ENCODE results near the gene DOCK9. TPM values are rescaled to one million over a fixed set of nuclear protein-coding genes. Genes with fewer than 3 reads are reported as not detected.

DOCK9 gene
- total RNA-seq, 2 donors from 2014 or later, result 58.6 to 102 TPM

GRCh38 chr13:98769736-98770135 is 208.1 kb downstream of the DOCK9 start:
- no peak overlapping the region for H3K27ac ChIP-seq
- H3K4me1 ChIP-seq (ENCODE audit: control insufficient read depth in 1 of 2, low read depth in 2 of 2), result no peaks in the 10 kb centered on the region
- no peak for DNase-seq (ENCODE audit: low spot score)
- no peak overlapping the region for H3K4me3 ChIP-seq
- no peaks in the 10 kb centered on the region for H3K36me3 ChIP-seq
- no peaks in the 10 kb centered on the region for H3K27me3 ChIP-seq (replicated peaks; ENCODE audit: insufficient read depth)
- no peak for TF ChIP-seq CTCF (IDR thresholded peaks at IDR 0.05)
- ATAC-seq (ENCODE audit: insufficient number of reproducible peaks, low FRiP score, low read depth), result no peak
- H3K9me3 ChIP-seq, result no peaks in the 10 kb centered on the region

DNA sequence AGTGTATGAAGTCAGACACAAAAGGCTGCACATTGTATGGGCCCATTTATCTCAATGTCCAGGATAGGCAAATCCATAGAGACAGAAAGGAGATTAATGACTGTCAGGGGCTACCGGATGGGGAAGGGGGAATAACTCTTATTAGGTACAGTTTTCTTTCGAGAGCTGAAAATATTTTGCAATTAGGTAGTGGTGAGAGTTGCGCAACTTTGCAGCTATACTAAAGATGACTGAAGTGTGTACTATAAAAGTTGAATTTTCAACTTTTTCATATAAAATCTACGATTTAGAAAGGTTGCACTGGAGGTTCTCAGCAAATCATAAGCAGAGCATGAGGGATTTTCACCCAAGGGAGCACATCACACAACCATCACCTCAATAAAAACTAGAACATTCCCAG is 209.3 kb downstream of the DOCK9 start:
- Histone ChIP-seq H3K9me3 (no peaks in the 10 kb centered on the region), H3K27me3 (replicated peaks; ENCODE audit: insufficient read depth) (no peaks in the 10 kb centered on the region), H3K4me1 (ENCODE audit: control insufficient read depth in 1 of 2, low read depth in 2 of 2) (no peaks in the 10 kb centered on the region), H3K4me3 (no peak overlapping the region), H3K36me3 (no peaks in the 10 kb centered on the region), H3K27ac (no peak overlapping the region)
- no peak for TF ChIP-seq CTCF (IDR thresholded peaks at IDR 0.05)
- DNase-seq (ENCODE audit: low spot score) (no peak), ATAC-seq (ENCODE audit: insufficient number of reproducible peaks, low FRiP score, low read depth) (no peak)

DNA sequence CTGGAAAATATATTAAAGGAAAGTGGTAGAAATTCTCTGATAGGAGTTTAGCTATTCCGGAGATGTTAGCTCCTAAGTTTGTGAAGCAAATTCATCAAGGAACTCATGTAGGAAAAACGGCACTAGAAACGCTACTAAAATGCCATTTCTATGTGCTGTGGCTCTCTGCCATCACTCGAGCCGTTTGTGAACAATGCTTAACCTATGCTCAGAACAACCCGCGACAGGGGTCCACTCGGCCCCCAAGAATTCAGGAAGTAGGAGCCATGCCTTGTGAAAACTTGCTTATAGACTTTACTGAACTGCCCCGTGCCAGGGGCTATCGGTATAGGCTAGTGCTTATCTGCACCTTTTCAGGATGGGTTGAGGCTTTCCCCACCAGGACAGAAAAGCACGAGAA is 211.2 kb downstream of the DOCK9 start:
- no peak for DNase-seq (ENCODE audit: low spot score)

GRCh38 chr13:98765996-98766519 is 211.8 kb downstream of the DOCK9 start:
- Histone ChIP-seq H3K9me3 (no peaks in the 10 kb centered on the region), H3K27me3 (replicated peaks; ENCODE audit: insufficient read depth) (no peaks in the 10 kb centered on the region), H3K4me3 (no peak overlapping the region), H3K36me3 (no peaks in the 10 kb centered on the region), H3K27ac (no peak overlapping the region), H3K4me1 (ENCODE audit: control insufficient read depth in 1 of 2, low read depth in 2 of 2) (no peaks in the 10 kb centered on the region)
- ATAC-seq (ENCODE audit: insufficient number of reproducible peaks, low FRiP score, low read depth) (no peak), DNase-seq (ENCODE audit: low spot score) (no peak)
- no peak for TF ChIP-seq CTCF (IDR thresholded peaks at IDR 0.05)

More for the DNA sequence above, 211.2 kb downstream of the DOCK9 start:
- no peaks in the 10 kb centered on the region for H3K36me3 ChIP-seq
- no peaks in the 10 kb centered on the region for H3K9me3 ChIP-seq
- TF ChIP-seq CTCF (IDR thresholded peaks at IDR 0.05), result no peak
- no peak overlapping the region for H3K4me3 ChIP-seq
- no peak overlapping the region for H3K27ac ChIP-seq
- no peaks in the 10 kb centered on the region for H3K27me3 ChIP-seq (replicated peaks; ENCODE audit: insufficient read depth)
- no peak for ATAC-seq (ENCODE audit: insufficient number of reproducible peaks, low FRiP score, low read depth)
- no peaks in the 10 kb centered on the region for H3K4me1 ChIP-seq (ENCODE audit: control insufficient read depth in 1 of 2, low read depth in 2 of 2)

DNA sequence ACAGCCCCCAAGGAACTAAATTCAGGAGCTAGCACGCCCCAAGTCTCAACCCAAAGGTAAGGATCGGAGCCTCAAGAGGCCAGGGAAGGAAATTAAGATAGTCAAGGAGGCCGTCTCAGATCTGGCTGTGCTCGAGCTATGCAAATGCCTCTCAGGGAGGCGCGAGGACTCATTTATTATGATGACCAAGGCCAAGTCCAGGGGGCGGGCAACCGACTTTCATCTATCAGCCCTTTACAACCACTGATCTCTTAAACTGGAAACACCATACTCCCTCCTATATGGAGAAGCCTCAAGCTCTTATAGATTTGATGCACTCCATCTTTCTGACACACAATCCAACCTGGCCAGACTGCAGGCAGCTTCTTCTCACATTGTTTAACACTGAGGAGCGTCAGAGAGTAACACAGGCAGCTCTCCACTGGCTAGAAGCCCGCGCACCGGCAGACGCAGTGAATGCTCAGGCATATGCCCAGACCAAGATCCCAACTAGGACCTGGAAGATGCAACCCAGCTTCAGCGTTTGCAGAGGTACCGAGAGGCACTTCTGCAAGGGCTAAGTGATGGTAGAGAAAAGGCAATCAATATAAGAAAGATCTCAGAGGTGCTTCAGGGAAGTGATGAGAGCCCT is 215.8 kb downstream of the DOCK9 start:
- no peak overlapping the region for H3K27ac ChIP-seq
- H3K36me3 ChIP-seq, result no peaks in the 10 kb centered on the region
- H3K27me3 ChIP-seq (replicated peaks; ENCODE audit: insufficient read depth), result no peaks in the 10 kb centered on the region
- TF ChIP-seq CTCF (IDR thresholded peaks at IDR 0.05), result no peak
- no peaks in the 10 kb centered on the region for H3K9me3 ChIP-seq
- ATAC-seq (ENCODE audit: insufficient number of reproducible peaks, low FRiP score, low read depth) (no peak), DNase-seq (ENCODE audit: low spot score) (no peak)
- H3K4me3 ChIP-seq, result no peak overlapping the region
- no peaks in the 10 kb centered on the region for H3K4me1 ChIP-seq (ENCODE audit: control insufficient read depth in 1 of 2, low read depth in 2 of 2)
